Left kidney (tissue), 2 donors: ENCODE results near the gene CHRNA9. TPM values are rescaled to one million over a fixed set of nuclear protein-coding genes. Genes with fewer than 3 reads are reported as not detected.

Experiments
- DNase-seq: peaks from one replicate; pipeline ENCODE4 v3.0.0-alpha.2; 2013
- polyA plus RNA-seq: library from polyadenylated mRNA; unstranded; fragments of 120-200 nt; gene quantifications from one replicate; pipeline ENCODE4 v1.2.1, GENCODE V29; 2013; ENCODE audit not compliant: insufficient read length

CHRNA9 gene
- polyA plus RNA-seq, 1 donor, result 1.4 TPM

- DNase-seq, result no peak
These were observed 2.4 kb downstream of the CHRNA9 start for GRCh38 chr4:40337523-40337922.

- no peak for DNase-seq
These were observed 4.9 kb downstream of the CHRNA9 start for GRCh38 chr4:40340030-40340429.

DNA sequence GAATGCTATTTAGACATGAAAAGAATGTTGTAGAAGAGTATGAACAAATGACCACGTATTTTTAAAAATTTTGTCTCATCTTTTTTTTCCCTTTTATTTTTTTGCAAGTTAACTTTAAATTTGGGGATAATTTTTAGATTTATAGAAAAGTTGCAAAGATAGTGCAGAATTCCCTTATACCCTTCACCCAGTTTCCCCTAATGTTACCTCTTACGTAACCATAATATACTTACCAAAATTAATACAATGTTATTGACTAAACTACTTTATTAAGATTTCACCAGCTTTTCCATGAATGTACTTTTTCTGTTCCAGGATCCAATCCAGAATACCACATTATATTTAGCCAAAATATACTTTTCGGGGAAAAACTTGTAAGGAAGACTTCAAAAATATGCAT lies 12.3 kb downstream of the CHRNA9 start:
- no peak for DNase-seq

DNA sequence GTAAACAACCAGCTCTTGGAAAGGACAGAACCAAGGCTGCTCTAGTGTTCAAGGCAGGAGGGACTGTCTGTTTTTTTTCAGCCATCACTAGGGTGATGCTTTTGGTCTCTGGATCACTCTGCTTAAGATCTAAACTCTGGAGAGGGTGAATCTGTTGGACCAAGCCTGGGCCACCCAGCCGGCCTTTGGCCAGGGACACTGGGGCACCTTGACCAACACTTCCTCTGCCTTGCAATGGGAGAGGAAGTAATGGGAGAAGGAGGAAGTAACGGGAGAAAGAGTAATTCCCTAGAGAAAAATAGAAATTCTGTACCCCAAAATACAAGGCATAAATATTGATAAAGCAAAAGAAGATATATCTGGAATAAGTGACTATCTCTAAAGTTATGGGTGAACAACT lies 12.9 kb downstream of the CHRNA9 start:
- no peak for DNase-seq

- DNase-seq, result no peak
These were observed 14.5 kb downstream of the CHRNA9 start for GRCh38 chr4:40349561-40350198.

GRCh38 chr4:40350627-40351227 lies 15.6 kb downstream of the CHRNA9 start:
- no peak for DNase-seq

- no peak for DNase-seq
These were observed 19.0 kb downstream of the CHRNA9 start for GRCh38 chr4:40354158-40354557.

DNA sequence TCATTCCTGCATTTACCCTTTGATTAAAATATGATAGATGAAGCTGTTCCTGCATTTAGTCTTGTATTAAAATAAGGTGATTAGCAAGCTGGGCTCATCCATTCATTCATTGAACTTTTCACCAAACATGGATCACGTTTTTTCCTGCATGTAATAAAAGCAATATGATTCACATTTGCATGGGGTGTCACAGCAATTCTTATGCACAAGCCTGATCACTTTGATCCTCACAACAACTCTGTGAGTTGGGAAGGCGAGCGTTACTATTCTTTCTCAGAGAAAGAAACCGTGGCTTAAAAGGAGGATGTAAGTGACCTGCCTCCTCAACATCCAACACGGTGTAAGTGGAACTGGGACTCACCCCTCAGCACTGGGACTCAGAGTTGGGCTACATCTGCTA lies 20.0 kb downstream of the CHRNA9 start:
- DNase-seq, result no peak

DNA sequence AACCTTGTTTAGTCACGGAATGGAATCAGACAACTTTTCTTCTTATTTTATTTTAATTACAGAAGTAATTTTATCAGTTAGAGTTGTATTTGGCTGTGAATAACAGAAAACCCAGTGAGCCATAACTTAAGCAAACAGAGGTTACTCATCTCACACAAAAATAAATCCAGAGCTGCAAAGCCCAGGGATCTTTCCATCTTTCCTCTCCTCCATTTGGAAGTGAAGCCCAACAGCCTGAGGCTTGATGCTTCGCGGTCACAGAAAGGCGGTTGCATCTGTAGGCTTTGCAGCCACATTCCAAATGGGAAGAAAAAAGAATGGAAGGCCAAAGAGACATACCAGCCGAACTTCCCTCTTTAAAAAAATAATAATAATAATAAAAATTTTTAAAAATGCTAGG lies 22.6 kb downstream of the CHRNA9 start:
- no peak for DNase-seq

DNA sequence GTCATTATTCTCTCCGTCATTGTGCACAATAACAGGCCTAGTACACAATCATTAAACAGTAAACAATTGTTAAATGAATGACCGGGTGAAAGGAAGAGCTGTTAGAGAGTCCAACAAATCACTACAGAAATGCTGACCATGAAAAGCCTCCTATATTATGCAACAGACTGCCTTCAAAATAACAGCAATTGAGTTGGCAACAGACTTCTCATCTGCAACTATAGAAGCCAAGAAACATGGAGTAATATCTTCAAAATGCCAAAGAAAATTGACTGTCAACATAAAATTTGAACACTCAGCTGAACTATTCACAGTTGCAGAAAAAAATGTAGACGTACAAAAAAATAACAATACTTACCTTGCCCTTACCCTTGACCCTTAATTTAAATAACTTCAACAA lies 26.2 kb downstream of the CHRNA9 start:
- DNase-seq, result no peak

GRCh38 chr4:40363382-40363920 lies 28.3 kb downstream of the CHRNA9 start:
- no peak for DNase-seq

- DNase-seq, result no peak
These were observed 28.8 kb downstream of the CHRNA9 start for GRCh38 chr4:40363945-40364344.

- DNase-seq, result no peak
These were observed 30.6 kb downstream of the CHRNA9 start for GRCh38 chr4:40365766-40366165.

DNA sequence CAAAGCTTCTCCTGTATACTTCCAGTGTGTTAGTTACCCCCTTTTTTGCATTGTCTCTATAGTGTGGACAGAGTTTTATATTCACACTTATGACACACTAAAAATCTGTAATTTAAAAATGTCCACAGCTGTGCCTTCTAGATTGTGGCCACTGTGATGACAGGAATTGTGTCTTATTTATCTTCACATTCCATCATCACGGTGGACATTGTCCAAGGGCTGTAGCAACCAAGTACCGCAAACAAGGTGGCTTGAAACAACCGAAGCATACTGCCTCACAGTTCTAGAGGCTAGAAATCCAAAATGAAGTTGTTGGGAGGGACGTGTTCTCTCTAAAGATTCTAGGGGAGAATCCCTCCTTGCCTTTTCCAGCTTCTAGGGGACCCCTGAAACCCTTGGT lies 32.3 kb downstream of the CHRNA9 start:
- no peak for DNase-seq

- no peak for DNase-seq
These were observed 34.5 kb downstream of the CHRNA9 start for GRCh38 chr4:40369437-40370274.

DNA sequence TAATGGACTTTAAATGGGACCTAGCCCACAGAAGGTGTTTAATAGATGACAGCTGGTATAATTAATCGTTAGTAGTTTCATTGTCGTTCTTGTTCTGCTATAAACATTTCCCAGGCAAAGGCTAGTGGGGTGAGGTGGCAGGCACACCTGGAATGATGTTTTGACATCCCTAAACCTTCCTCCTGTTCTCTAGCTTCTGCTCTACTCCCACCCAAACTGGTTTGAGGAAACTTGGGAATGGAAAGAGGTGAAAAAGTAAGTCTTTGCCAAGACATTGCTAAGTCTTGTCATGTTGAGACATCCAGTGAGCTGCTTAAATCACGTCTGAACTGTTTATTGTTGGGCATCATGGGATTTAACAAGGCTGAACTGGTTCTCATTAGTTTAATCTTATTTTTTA lies 37.5 kb downstream of the CHRNA9 start:
- DNase-seq, result no peak

DNA sequence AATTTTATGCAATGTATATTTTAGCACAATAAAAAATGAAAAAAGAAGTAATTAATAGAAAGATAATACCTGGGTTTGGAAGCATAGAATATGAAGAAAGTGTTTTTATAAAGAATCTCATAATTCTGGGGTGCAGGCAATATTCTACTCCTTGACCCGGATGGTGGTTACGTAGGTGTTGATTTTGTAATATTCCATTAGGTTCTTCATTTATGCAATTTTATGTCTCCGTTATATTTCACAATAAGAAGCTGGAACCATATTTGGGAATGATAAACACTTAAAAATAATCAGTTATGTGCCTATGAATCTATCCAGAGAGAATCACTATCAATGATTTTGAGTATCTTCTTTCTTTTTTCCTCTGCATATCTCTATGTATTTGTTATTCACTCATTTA lies 38.5 kb downstream of the CHRNA9 start:
- no peak for DNase-seq

GRCh38 chr4:40375095-40375494 lies 40.0 kb downstream of the CHRNA9 start:
- no peak for DNase-seq

DNA sequence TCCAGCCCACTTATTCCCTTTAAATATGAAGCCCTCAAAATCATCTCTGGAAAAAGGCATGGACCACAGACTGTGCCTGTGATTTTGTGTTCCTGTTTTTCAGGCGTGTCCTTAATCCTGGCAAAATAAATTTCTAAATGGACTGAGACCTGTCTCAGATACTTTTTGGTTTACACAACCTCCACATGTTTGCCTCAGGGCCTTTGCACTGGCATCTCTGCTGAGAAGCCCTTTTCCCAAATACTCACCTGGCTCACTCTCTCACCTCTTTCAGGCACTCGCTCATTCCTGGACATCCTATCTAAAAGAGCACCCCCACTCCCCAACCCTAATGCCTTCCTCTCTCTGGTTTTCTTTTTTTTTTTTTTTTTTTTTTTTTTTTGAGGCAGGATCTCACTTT lies 40.5 kb downstream of the CHRNA9 start:
- DNase-seq, result no peak

DNA sequence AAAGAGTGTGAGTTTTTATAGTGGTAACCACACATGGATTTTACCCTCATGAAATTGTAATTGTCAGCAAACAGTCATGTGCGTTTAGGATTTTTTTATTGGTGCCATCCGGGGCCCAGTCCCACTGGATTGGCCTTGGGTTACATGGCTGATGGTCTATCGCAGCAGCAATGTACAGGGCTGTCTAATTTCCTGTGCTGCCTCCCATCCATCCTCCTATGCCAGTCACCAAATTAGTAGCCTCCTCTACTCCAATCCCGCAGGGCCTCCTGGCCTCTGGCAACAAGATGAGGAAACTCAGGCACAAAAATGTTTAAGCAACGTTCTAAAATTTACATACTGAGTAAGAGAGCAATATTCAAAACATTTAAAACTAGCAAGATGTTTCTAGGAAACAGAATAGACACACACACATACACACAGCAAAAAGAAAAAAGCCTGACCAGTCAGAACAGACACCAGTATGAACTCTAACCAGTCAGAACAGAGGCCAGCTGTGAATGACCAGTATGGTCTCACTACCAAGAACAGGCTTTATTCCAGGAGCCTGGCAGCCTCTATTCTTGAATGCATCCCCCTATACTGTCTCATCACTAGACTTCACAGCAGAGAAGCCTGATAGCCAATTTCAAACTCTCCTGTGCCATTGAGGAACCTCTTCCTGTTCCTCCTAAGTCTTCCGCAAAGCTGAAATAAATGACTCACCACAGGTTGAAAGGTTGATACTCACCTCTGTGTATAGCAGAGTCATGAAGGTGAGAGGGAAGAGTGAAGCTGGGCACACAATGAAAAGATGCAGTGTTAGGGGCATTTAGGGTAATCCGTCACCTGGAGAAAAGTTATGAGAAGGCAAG lies 42.6 kb downstream of the CHRNA9 start:
- DNase-seq, result no peak

DNA sequence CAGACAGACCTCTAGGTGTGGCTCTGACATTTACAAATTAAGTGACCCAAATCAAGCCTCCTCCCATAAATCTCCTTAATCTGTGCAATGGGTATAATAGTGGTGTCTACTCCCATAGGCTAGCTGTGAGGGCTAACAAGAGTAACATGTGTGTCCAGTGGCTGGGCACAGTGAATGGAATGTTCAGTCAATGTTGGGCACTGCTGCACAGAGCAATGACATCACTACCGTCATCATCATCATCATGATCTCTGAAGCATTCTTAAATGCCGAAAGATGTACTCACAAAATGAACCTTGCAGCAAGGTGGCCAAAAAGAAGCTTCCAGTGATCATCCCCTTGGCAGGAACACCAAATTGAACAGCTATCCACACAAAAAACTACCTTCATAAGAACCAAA lies 43.5 kb downstream of the CHRNA9 start:
- DNase-seq, result no peak

DNA sequence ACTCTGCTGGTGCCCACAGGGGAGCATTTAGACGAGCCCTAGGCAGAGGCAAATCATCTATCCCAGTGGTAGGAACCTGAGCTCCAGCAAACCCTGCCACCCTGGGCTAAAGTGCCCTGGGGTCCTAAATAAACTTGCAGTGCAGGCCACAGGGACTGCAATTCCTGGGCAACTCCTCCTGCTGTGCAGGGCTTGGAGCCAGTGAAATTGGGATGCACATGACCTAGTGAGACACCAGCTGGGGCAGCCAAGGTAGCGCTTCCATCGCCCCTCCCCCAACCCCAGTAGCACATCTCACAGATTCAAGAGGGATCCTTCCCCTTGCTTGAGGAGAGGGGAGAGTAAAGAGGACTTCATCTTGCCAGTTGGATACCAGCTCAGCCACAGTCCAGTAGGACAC lies 44.1 kb downstream of the CHRNA9 start:
- no peak for DNase-seq
